HL-60 (cell line): ENCODE data around the gene GNAL.

ENCODE experiments used
- DNase-seq, 2 experiments: peaks; one replicate each; pipeline ENCODE4 v3.0.0-alpha.2; 2010 to 2020; ENCODE audit warnings: low read depth in 1 of 2, low spot score in 1 of 2
- H3K27ac ChIP-seq: fragments of 250-450 bp; sonication (Bioruptor Pico); replicated peaks from 2 replicates; pipeline ENCODE4 v1.5.1; 2020; ENCODE audit warnings: mild to moderate bottlenecking, moderate library complexity
- H3K27me3 ChIP-seq: fragments of 250-450 bp; sonication (Bioruptor Pico); 2 replicates; pipeline ENCODE4 v1.5.1; 2021; ENCODE audit warnings: mild to moderate bottlenecking, moderate library complexity; ENCODE audit not compliant: insufficient read depth, poor library complexity, severe bottlenecking
- H3K4me3 ChIP-seq: replicated peaks from 2 replicates; pipeline ENCODE4 v1.5.1; 2011; ENCODE audit warnings: mild to moderate bottlenecking, control low read depth, low read length; ENCODE audit not compliant: insufficient read depth
- GABPA ChIP-seq: IDR thresholded peaks from 2 replicates; pipeline ENCODE4 v1.6.1; 2012; ENCODE audit warnings: low read depth
- POLR2AphosphoS5 ChIP-seq: IDR thresholded peaks from 2 replicates; pipeline ENCODE4 v1.6.1; 2012; ENCODE audit warnings: low read depth
- SPI1 ChIP-seq: IDR thresholded peaks from 2 replicates; pipeline ENCODE4 v1.6.1; 2012; ENCODE audit warnings: low read depth, mild to moderate bottlenecking, borderline replicate concordance
- TF ChIP-seq, protein P1 (sequence below): IDR thresholded peaks from 2 replicates; pipeline ENCODE4 v1.6.1; 2012; ENCODE audit warnings: low read depth; ENCODE audit not compliant: insufficient replicate concordance
- TF ChIP-seq, protein P2 (sequence below): IDR thresholded peaks from one replicate; pipeline ENCODE4 v1.5.1; 2011; ENCODE audit warnings: low read length, control low read depth, inconsistent platforms; ENCODE audit not compliant: insufficient read depth

GNAL gene

DNA sequence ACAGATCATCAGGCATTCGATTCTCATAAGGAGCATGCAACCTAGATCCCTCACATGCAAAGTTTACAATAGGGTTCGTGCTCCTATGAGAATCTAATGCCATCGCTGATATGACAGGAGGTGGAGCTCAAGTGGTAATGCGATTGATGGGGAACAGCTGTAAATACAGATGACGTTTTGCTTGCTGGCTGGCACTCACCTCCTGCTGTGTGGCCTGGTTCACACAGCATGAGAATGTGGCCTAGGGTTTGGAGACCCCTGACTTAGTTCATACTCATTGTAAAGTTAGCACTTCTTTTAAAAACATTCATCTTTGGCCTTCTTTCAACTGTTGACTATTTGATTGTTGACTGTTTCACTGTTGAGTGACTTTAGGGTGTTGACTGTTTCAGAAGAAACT is 153.5 kb downstream of the GNAL start:
- no peak overlapping the region for H3K4me3 ChIP-seq

DNA sequence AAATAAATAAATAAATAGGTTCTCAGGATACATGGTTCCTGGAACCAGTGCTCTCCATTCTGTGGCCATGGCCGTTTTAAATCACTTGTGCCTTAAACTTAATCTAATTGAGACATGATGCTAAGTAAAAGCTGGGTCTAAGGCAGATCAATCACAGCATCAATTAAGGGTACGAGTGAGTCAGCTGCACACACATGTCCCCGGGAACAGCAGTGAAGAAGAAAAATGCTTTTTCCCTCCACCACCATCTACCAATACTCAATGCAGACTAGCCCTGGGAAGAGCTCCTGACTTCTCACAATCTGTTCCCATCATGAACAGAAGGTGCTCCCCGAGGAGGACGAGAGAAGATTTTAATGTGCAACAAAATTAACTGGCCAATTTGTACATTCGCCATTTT is 155.4 kb downstream of the GNAL start:
- Histone ChIP-seq H3K27ac (no peak overlapping the region), H3K4me3 (no peak overlapping the region), H3K27me3 (no peaks in the 10 kb centered on the region)
- DNase-seq, result no peak
- no peak for TF ChIP-seq POLR2AphosphoS5
- no peak for TF ChIP-seq SPI1
- TF ChIP-seq, protein P1, sequence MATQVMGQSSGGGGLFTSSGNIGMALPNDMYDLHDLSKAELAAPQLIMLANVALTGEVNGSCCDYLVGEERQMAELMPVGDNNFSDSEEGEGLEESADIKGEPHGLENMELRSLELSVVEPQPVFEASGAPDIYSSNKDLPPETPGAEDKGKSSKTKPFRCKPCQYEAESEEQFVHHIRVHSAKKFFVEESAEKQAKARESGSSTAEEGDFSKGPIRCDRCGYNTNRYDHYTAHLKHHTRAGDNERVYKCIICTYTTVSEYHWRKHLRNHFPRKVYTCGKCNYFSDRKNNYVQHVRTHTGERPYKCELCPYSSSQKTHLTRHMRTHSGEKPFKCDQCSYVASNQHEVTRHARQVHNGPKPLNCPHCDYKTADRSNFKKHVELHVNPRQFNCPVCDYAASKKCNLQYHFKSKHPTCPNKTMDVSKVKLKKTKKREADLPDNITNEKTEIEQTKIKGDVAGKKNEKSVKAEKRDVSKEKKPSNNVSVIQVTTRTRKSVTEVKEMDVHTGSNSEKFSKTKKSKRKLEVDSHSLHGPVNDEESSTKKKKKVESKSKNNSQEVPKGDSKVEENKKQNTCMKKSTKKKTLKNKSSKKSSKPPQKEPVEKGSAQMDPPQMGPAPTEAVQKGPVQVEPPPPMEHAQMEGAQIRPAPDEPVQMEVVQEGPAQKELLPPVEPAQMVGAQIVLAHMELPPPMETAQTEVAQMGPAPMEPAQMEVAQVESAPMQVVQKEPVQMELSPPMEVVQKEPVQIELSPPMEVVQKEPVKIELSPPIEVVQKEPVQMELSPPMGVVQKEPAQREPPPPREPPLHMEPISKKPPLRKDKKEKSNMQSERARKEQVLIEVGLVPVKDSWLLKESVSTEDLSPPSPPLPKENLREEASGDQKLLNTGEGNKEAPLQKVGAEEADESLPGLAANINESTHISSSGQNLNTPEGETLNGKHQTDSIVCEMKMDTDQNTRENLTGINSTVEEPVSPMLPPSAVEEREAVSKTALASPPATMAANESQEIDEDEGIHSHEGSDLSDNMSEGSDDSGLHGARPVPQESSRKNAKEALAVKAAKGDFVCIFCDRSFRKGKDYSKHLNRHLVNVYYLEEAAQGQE, result no peak
- TF ChIP-seq, protein P2, sequence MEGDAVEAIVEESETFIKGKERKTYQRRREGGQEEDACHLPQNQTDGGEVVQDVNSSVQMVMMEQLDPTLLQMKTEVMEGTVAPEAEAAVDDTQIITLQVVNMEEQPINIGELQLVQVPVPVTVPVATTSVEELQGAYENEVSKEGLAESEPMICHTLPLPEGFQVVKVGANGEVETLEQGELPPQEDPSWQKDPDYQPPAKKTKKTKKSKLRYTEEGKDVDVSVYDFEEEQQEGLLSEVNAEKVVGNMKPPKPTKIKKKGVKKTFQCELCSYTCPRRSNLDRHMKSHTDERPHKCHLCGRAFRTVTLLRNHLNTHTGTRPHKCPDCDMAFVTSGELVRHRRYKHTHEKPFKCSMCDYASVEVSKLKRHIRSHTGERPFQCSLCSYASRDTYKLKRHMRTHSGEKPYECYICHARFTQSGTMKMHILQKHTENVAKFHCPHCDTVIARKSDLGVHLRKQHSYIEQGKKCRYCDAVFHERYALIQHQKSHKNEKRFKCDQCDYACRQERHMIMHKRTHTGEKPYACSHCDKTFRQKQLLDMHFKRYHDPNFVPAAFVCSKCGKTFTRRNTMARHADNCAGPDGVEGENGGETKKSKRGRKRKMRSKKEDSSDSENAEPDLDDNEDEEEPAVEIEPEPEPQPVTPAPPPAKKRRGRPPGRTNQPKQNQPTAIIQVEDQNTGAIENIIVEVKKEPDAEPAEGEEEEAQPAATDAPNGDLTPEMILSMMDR, result no peak
- TF ChIP-seq GABPA, result no peak

More for the DNA sequence above, 153.5 kb downstream of the GNAL start:
- no peak overlapping the region for H3K27ac ChIP-seq
- TF ChIP-seq, protein P1, result no peak
- TF ChIP-seq GABPA, result no peak
- TF ChIP-seq SPI1, result no peak
- TF ChIP-seq POLR2AphosphoS5, result no peak
- no peak for DNase-seq
- no peaks in the 10 kb centered on the region for H3K27me3 ChIP-seq

GRCh38 chr18:11845654-11846053 is 156.6 kb downstream of the GNAL start:
- no peak for DNase-seq
- Histone ChIP-seq H3K27ac (no peak overlapping the region), H3K27me3 (no peaks in the 10 kb centered on the region), H3K4me3 (no peak overlapping the region)
- TF ChIP-seq SPI1, result no peak

DNA sequence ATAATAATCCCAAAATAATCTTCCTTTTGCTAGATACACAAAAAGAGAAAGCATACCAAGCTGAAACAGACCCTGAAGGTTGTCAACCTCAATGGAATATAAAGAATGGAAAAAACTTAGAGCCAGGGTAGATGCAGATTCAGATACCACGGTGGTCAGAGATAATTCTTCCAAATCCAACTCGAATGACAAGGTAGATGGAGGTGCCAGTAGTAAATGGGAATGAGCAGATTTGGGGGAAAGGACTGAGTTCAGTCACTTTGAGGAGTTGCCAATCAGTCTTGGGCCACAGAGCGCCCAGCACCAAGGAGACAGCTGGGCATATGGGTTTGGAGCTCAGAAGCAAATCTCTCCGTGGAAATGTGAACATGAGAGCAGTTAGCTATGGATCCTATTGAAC is 158.7 kb downstream of the GNAL start:
- Histone ChIP-seq H3K4me3 (no peak overlapping the region), H3K27ac (no peak overlapping the region), H3K27me3 (no peaks in the 10 kb centered on the region)
- DNase-seq, result no peak
- no peak for TF ChIP-seq POLR2AphosphoS5
- no peak for TF ChIP-seq SPI1
- no peak for TF ChIP-seq GABPA
- TF ChIP-seq, protein P2, result no peak
- TF ChIP-seq, protein P1, result no peak
